OCI-M2 (cell line): ENCODE measurements around the gene SPSB1.

Experiments used
- DNase-seq: peaks from one replicate; lab custom pipeline; 2025; ENCODE audit not compliant: unreplicated experiment; lab: John Stamatoyannopoulos, UW

The SPSB1 gene

DNA sequence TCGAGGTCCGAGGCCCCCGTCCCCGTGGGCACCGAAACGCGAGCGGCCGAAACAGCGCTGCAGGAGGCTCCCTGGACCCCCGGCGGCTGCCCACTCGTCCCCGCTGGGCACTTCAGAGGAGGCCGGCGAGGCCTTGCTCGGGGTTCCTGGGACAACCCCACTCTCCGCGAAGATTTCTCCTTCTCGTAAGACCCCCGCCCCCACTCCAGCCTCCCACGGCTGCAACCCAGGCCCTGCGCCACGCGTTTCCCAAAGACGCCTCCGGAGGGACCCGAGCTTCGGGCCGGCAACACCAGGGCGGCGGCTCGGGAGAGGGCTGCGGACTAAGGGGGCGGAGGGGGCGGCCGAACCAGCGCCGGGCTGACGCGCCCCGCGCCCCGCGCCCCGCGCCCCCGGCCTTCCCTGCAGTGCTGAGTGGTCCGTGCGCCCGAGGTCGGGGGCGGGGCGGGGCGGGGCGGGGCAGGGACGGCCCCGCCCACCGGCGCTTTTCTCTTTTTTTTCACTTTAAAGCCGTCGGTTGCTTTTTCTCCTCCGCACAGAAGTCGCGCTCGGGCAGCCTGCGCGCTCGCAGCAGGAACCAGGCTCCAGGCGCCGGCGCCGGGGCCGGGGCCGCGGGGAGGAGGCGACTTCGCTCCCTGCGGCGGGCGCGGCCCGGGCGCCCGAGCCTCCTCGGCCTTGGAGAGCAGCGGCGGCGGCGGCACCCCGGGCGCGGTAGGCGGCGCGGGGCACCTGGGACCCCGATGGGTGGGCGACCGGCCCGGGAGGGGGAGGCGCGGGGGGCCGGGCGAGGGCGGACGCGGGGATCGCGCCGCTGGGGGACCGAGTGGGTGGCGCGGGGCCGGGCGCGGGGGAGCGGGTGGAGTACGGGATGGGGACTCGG is at the start of gene SPSB1:
Gene SPSB1, plus strand, starts transcription at position 534 of the 880 bp plus-strand sequence. CDS start 62,998 bp downstream, outside the sequence.
- DNase-seq: no peak

DNA sequence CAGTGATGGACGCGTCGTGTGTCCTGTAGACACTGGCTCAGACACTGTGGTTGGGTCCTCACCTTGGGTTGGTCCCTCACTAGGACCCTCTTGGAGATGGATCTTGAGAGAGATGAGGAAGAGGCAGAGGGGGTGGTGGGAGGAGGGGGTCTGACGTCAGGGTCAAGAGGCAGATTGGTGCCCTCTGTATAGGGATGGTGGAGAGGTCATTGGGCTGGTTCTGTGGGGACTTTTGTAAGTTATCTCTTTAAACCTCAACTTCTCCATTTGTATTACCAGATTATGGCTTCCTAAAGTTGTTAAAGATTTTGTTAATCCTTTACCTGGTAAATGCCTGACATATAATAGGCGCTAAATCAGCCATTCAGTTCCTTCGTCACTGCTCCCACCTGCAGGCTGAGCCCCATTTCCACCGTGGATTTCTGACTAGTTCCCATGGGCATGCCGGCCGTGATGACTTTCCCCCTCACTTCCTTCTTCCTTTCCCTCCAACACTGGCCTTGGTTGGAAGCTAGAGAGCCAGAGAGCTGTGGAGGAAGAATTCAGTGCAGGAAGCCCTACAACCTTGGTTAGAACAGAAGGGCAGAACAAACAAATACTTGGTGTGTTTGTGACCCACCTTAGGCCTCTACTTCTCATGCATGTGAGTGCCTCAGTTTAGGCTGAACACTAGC is 49.5 kb upstream of the SPSB1 start:
- no peak for DNase-seq

DNA sequence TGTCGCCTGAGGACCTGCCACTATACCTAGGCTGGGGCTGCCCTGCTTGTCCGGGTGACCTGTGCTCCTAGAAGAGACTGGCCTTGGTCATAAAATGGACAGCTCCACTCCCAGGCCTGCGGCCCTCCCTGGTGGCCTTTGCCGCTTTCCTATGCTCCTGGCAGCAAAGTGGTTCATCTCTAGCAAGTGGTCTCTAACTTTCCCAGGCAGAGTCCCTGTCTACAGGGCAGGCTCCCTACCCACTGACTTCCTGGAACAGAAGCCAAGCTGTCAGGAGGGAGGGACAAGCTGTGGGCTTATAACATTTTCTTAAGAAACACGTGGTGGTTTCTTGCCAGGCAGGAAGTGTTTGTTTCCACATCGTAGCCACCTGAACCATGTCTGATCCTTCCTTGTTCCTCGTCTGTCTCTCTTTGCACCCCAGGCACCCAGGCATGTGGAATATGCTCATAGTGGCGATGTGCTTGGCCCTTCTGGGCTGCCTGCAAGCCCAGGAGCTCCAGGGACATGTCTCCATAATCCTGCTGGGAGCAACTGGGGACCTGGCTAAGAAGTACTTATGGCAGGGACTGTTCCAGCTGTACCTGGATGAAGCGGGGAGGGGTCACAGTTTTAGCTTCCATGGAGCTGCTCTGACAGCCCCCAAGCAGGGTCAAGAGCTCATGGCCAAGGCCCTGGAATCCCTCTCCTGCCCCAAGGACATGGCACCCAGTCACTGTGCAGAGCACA is 48.0 kb upstream of the SPSB1 start:
- no peak for DNase-seq

DNA sequence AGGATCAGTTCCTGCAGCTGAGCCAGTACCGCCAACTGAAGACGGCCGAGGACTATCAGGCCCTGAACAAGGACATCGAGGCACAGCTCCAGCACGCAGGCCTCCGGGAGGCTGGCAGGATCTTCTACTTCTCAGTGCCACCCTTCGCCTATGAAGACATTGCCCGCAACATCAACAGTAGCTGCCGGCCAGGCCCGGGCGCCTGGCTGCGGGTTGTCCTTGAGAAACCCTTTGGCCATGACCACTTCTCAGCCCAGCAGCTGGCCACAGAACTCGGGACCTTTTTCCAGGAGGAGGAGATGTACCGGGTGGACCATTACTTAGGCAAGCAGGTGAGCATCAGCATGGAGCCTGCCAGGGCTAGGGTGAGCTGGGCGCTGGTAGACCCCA is 47.5 kb upstream of the SPSB1 start:
- no peak for DNase-seq

DNA sequence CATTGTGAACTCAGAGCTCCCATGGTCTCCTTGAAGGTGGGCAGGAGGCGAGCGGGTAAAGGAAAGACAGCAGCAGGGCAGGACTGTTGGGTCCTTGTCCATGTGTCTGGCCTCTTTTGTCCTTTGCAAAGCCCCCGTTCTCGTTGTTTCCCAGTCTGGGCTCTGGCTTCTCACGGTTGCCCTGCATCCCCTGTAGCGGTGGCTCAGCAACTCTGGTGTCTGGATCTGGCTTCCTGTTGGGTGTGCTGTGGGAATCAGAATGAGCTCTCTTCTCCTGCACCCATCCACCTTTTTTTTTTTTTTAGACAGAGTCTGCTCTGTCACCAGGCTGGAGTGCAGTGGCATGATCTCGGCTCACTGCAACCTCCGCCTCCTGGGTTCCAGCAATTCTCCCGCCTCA is 47.0 kb upstream of the SPSB1 start:
- no peak for DNase-seq

DNA sequence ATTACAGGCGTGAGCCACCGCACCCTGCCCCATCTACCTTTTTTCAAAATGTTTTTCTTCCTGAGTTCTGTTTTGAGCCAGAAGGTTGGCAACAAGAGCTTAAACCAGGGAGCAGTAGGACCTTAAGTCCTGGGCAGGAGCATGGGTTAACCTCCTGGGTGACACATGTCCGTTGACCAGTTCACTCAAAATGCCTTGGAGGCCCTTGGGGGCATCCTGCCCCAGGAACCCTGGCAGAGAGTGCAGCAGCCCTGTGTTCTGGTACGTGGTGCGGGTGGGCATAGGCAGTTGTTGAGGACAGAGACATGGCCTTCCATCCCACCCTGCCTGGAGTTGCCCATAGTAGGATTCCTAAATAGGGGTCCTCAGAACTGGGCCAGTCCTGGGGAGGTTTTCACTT is 46.5 kb upstream of the SPSB1 start:
- DNase-seq: no peak

DNA sequence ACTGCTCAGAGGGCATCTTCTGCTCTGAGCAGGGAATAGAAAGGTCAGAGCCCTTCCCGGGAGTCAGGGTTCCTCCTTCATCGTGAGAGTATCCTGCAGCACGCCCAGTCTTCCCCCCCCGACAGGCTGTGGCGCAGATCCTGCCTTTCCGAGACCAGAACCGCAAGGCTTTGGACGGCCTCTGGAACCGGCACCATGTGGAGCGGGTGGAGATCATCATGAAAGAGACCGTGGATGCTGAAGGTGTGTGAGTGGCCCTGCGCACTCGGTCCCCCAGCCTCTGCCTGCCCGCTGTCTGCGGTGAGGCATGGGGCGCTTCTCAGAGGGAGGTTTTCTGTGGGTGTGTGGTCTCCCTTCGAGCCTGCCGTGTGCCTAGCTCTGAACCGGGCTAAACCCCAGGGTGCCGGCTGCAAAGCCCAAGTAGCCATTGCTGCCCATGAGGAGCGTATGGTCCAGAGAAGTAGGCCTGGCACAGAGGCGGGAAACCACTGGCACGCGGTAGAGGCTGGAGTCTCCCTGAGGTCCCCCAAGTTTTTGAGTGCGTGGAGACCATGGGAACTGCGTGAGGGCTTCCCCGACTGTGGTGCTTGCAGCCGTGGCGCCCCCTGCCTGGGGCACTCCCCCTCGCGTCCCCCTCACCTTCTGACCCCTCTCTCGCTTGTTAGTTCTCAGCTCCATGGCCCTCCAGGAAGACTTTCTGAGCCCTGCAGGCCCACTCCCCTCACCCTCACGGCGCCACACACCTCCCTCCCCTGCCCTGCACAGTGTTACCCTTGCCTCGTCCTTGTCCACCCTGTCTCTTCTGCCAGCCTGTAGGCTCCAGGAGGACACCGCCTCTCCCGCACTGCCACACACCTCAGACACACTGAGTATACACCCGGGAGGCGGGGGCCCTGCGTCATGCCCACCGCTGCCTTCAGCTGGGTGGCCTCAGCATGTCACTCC is 45.6 kb upstream of the SPSB1 start:
- DNase-seq: no peak

DNA sequence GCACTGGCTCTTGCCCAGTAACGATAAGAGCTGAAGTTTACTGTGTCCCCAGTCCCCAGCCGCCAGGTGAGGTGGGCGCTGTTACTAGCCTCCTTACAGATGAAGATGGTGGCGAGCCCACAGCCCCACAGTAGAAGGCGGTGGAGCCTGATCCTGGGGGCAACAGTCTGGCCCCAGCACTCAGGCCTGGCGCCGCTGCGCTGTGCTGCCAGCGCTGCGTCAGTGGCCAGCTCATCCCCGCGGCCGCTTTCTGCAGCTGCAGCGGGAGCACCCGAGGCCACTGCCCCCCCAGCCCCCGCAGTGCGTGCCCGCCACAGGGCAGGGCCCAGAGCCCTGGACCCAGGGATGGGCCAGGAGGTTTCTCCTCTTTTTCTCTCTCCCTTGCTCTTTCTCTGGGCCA is 44.8 kb upstream of the SPSB1 start:
- no peak for DNase-seq

DNA sequence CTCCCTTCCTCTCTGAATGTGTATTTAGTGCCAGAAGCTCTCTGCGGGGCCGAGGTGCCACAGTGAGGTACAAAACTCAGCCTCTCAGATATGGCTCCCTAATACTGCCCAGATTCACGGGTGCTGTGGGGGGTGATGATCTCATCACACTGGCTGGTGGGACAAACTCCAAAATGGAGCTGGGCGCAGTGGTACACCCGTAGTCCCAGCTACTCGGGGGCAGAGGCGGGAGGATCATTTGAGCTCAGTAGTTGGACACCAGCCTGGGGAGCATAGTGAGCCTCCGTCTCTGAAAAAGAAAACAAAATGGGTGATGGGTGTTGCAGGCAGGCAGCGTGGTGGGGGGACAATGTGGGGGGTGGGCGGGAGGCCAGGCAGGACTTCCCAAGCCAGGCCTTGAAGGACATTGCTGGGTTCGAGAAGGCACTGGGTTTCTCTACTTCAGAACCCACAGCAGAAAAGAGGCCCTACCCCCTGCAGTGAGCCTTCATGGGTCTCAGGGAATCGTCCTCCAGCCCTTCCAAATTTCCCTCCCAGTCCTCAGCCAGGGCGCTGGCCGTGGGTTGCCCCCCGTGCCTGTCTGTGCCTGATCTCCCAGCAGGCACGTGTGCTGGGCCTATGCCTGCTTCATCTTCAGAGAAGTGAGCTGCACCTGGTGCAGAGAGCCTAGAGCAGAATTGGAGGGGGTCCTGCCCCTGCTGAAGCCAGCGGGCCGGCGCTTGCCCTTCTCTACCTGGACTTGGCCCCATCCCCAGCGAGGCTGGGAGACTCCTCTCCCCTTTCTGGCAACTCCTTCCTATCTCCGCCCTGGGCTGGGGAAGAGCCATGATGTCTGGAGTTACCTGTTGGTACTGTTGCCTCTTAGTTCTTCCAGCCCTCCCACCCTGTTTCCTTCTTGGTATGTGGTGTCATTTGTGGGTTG is 44.1 kb upstream of the SPSB1 start:
- DNase-seq: no peak

DNA sequence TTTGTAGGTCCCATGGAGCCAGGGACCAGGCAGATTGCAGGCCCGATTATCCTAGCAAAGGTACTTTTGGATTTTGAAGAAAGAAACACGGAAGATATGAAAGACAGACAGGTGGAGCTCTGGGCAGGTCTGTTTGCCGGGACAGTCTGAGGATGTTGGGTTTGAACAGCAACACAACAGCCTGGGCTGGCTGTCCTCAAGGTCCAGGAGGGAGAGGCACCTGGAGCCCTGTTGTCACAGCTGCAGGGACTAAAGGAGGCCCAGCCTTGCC is 43.5 kb upstream of the SPSB1 start:
- no peak for DNase-seq

DNA sequence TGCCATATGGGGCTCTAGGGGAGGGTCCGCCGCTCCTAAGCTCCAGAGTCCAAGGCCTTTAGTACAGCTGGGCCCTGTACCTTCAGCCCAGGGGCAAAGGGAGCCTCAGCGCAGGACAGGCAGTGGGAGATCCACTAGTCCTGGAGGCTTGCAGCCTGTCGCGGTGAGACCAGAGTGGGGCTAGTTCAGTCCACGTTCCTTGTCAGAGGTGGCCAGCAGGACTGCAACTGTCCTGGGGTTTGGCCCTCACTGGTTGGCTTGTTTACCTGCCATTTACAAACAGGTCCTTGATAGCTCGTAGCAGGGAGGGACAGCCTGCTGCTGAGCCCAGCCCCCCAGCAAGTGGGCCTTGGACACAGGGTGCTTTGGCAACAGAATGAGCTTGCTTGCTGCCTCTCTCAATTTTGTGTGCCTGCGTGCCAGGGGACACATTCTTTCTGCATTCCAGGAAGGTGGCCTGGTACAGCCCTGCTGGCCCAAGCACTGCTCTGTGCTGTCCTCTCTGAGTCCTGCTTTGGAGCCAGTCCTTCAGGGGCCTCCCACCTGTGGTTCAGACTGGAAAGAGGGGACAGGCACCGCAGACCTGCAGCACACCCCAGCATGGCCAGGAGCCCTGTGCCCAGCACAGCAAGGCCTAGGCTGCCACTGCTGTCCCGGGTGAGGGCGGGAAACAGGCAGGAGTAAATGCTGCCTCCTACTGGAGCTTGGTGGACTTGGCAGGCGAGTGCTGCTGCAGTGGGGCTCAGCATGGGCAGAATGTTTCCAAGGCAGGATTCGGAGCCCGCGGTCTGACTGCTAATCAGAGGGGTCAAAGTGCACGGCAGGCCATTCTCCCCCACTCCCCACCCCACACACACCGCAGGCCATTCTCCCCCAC is 42.9 kb upstream of the SPSB1 start:
- no peak for DNase-seq

DNA sequence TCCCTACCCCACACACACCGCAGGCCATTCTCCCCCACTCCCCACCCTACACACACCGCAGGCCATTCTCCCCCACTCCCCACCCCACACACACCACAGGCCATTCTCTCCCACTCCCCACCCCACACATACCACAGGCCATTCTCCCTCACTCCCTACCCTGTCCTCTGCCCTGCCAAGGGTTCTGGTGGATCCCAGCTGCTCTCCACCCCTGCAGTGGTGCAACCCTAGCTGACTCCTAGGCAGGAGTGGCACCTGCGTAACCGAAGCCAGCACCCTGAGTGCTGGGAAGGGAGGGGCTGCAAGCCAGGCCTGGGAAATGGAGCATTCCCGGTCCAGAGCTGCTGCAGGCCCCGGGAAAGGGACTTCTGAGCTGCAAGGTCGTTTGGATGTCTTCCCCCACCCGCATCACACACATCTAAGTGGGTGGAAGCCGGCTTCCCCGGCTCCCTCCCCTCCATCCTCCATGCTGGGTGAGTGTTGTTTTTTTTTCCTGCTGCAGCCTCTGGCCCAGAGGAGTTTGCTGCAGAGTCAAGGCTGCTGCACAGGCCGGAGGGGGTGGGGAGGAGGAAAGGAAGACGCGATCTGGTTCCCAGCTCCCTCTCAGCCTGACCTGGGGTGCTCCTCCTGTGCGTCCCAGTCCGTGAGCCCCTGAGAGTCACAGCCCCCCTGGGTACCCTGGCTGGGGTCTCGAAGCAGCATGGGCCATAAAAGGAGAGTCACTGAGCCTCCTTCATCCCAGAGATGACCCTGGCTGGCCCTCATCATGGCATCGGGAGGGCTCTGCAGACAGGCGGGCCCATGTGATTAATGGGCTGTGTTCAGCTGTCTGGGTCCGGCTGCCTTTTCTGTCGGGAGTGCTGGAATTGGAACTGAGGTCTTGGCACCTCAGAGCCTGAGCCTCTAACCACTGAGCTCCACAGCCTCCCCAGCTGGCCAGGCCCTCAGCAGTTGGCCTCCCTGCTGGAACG is 42.0 kb upstream of the SPSB1 start:
- DNase-seq: no peak

DNA sequence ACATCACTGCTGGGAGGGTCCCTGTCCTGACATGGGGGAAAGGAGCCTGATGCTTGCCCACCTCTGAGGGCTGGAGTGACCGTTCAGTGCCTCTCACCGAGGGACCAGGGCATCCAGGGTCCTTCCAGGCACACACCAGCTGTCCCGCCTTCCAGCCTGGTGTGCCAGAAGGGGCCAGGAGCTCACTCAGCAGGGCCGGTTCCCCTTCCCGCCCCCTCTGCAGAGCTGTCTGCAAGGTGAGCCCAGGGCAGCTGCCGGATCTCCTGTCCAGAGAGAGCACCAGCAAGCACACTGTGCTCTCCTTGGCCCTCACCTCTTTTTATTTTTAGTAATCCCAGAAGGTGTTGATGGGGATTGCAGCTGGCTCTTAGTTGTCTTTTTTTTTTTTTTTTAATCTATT is 41.2 kb upstream of the SPSB1 start:
- no peak for DNase-seq

DNA sequence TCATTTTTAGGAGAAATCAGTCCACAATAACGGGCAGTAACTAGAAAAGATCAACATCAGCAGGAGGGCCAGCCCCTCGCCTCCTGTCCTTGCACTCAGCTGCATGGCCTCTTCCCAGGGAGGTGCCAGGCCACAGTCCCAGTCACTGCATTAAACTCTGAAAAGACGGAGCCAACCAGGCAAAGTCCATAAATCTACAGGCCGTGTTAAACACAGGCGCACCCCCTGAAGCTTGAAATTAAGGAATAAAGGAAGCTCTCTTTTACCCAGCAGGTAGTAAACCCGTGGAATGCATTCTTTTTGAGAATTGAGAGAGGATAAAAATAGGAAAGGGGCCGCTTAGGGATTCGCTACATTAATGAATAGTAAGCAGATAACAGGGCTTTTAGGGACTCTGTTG is 39.7 kb upstream of the SPSB1 start:
- DNase-seq: no peak

DNA sequence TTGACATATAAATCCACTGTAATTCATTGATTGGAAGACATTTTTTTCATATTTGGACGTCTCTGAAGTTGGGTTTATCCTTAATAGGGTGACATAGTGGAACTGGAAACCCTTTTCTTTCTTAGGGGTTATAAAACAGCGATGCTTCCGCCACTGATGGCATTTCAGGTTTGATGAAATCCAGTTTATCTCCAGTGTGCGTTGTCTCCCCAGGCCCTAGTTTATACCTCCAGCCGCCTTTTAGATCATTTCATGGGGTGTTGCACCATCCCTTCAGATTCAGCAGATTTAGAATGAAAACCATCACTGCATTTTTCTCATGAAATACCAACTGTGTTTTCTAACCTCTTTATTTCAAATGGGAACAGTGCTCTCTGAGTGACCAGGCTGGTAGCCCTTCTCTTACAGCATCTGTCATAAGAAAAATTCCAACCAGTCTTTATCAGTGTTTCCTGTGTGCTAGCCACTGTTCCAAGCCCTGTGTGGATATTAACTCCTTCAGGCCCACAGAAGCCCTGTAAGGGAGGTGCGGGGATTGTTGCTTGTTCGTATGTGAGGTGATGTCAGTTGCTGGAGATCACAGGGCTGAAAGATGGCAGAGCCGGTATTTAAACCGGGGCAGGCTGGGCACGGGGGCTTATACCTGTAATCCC is 39.1 kb upstream of the SPSB1 start:
- DNase-seq: no peak

DNA sequence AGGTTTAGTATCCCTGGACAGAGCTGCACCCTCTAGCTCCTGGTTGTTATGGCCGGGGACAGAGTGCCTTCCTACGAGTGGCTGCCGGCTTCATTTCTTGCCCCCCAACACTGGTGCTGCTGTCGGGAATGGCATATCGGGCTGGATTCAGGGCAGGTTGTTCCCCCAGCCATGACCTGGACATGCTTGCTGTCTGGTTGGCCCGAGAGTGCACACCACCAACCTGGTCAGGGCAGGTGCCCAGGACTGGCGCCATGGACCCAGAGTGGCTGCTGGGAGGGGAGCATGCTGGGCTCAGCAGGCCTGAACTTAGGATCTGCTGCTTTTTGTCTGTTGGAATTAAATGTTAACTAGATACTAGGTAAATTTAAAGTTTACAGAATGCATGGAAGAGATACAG is 36.4 kb upstream of the SPSB1 start:
- no peak for DNase-seq

DNA sequence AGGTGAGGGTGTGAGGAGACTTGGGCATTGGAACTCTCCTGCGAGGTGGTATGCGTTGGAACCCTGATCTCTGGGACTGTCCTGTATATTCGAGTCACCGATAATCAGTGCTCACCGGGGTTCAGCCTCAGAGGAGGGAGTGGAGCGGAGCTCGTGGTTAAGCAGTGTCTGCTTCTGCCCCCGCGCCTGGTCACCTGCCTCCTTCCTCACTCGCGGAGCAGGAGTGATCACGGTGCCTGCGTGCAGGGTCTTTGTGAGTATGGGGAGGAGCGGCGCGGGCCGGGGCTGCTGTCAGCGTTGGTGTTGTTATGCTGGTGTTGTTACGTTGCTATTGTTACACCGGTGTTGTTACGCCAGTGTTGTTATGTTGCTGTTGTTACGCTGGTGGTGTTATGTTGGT is 34.8 kb upstream of the SPSB1 start:
- DNase-seq: no peak
